Adipose tissue (tissue), 3 donors: ENCODE data around the gene LRRC14B. TPM values are rescaled to one million over a fixed set of nuclear protein-coding genes. Genes with fewer than 3 reads are reported as not detected.

Source experiments
- H3K27ac ChIP-seq: one replicate; pipeline ENCODE4 v1.5.1; 2013; ENCODE audit warnings: low read depth, low read length
- WGBS, 3 donors: extraction: QIAGEN DNeasy Blood & Tissue Kit; methylation state at CpG; one replicate each; pipeline ENCODE4 v1.1.7; 2013; 5-methylcytosine and 5-hydroxymethylcytosine counted together
- polyA plus RNA-seq, 3 donors: library from polyadenylated mRNA; stranded (reverse); fragments of 200-250 nt; gene quantifications; one replicate each; pipeline ENCODE4 v1.2.3, GENCODE V29; 2013
- donor health status: healthy with polysubstance abuse.
- donor health status: Bipolar disorder and iron deficiency.
- donor health status: healthy.

LRRC14B gene
- polyA plus RNA-seq = not detected

GRCh38 chr5:191036-191948, at the start of gene LRRC14B:
Gene LRRC14B (plus strand): TSS chr5:191495. CDS start chr5:191539, 44 bp downstream.
- WGBS, 3 donors = 16 to 19% (median 16%) methylated on average over 48 to 56 of the region's 56 CpGs
- no peak within 1 kb of the TSS for H3K27ac ChIP-seq

- H3K27ac ChIP-seq = no peak overlapping the region
- 74 to 88% (median 84%) methylated on average over 12 of the region's 12 CpGs for WGBS, 3 donors
Observed at GRCh38 chr5:141761-142160, 49.5 kb upstream of the LRRC14B start.

- 88 to 94% (median 92%) methylated on average over 18 of the region's 18 CpGs for WGBS, 3 donors
- no peak overlapping the region for H3K27ac ChIP-seq
Observed at GRCh38 chr5:142246-142810, 49.0 kb upstream of the LRRC14B start.

GRCh38 chr5:143041-143440, 48.3 kb upstream of the LRRC14B start:
- WGBS, 3 donors = 68 to 91% (median 88%) methylated on average over 17 of the region's 17 CpGs
- H3K27ac ChIP-seq = no peak overlapping the region

- 75 to 91% (median 82%) methylated on average over 8 of the region's 8 CpGs for WGBS, 3 donors
Observed at GRCh38 chr5:144941-145340, 46.4 kb upstream of the LRRC14B start.

GRCh38 chr5:145585-146323, 45.5 kb upstream of the LRRC14B start:
- no peak overlapping the region for H3K27ac ChIP-seq
- WGBS, 3 donors = 46 to 93% (median 86%) methylated on average over 6 to 7 of the region's 7 CpGs

More at GRCh38 chr5:144941-145340, 46.4 kb upstream of the LRRC14B start:
- no peak overlapping the region for H3K27ac ChIP-seq

- 97 to 100% (median 100%) methylated on average over 1 of the region's 1 CpG for WGBS, 3 donors
Observed at GRCh38 chr5:147751-148150, 43.5 kb upstream of the LRRC14B start.

GRCh38 chr5:149745-150485, 41.4 kb upstream of the LRRC14B start:
- 65 to 86% (median 86%) methylated on average over 6 of the region's 6 CpGs for WGBS, 3 donors
- H3K27ac ChIP-seq = no peak overlapping the region

More at GRCh38 chr5:147751-148150, 43.5 kb upstream of the LRRC14B start:
- H3K27ac ChIP-seq = no peak overlapping the region

- 75 to 89% (median 87%) methylated on average over 4 of the region's 4 CpGs for WGBS, 3 donors
- no peak overlapping the region for H3K27ac ChIP-seq
Observed at GRCh38 chr5:150746-151145, 40.5 kb upstream of the LRRC14B start.

- 63 to 97% (median 95%) methylated on average over 6 of the region's 6 CpGs for WGBS, 3 donors
- no peak overlapping the region for H3K27ac ChIP-seq
Observed at GRCh38 chr5:152077-152476, 39.2 kb upstream of the LRRC14B start.

GRCh38 chr5:153256-153655, 38.0 kb upstream of the LRRC14B start:
- 68 to 84% (median 74%) methylated on average over 8 of the region's 8 CpGs for WGBS, 3 donors
- H3K27ac ChIP-seq = no peak overlapping the region

GRCh38 chr5:154236-154635, 37.1 kb upstream of the LRRC14B start:
- 58 to 75% (median 73%) methylated on average over 10 of the region's 10 CpGs for whole genome bisulfite sequencing, 3 donors
- H3K27ac ChIP-seq = no peak overlapping the region

- H3K27ac ChIP-seq = no peak overlapping the region
- 82 to 92% (median 87%) methylated on average over 18 of the region's 18 CpGs for WGBS, 3 donors
Observed at GRCh38 chr5:154826-155225, 36.5 kb upstream of the LRRC14B start.

- H3K27ac ChIP-seq = no peak overlapping the region
- 76 to 90% (median 88%) methylated on average over 23 of the region's 23 CpGs for WGBS, 3 donors
Observed at GRCh38 chr5:155651-156410, 35.5 kb upstream of the LRRC14B start.

- WGBS, 3 donors = 86 to 91% (median 88%) methylated on average over 17 of the region's 17 CpGs
- no peak overlapping the region for H3K27ac ChIP-seq
Observed at GRCh38 chr5:156411-157072, 34.8 kb upstream of the LRRC14B start.

- WGBS, 3 donors = 86 to 95% (median 92%) methylated on average over 12 of the region's 12 CpGs
- no peak overlapping the region for H3K27ac ChIP-seq
Observed at GRCh38 chr5:157126-157715, 34.1 kb upstream of the LRRC14B start.

GRCh38 chr5:157801-158200, 33.5 kb upstream of the LRRC14B start:
- no peak overlapping the region for H3K27ac ChIP-seq
- 70 to 87% (median 82%) methylated on average over 11 of the region's 11 CpGs for WGBS, 3 donors
